ENCODE measurements around the gene NDUFA11. TPM values are rescaled to one million over a fixed set of nuclear protein-coding genes. Genes with fewer than 3 reads are reported as not detected.

The NDUFA11 gene
- total RNA-seq, 1 experiment from 2014 or later = 169 TPM

- H2AFZ ChIP-seq = no peak overlapping the region
- intact Hi-C loops (cut with micrococcal nuclease; ENCODE audit: unreplicated experiment) = no loop called here
- no peak for DNase-seq
- TF ChIP-seq CTCF (conservative IDR thresholded peaks at IDR 0.05) = no peak
- TF ChIP-seq EZH2 (IDR thresholded peaks at IDR 0.05; ENCODE audit: low read depth) = no peak
- POLR2A ChIA-PET (ENCODE audit: unreplicated experiment) = no interaction called here
- no peak overlapping the region for H3K4me3 ChIP-seq
- H4K20me1 ChIP-seq (ENCODE audit: insufficient read depth) = peaks cover 17% of the 10 kb centered on the region
- H3K4me1 ChIP-seq (replicated peaks; ENCODE audit: insufficient read depth) = no peaks in the 10 kb centered on the region
- no peaks in the 10 kb centered on the region; the same call in 1 of the 2 replicates for H3F3A ChIP-seq (ENCODE audit: insufficient read depth, low read depth)
- no peak overlapping the region for H3K27ac ChIP-seq
- H3K9me3 ChIP-seq (ENCODE audit: insufficient read depth, low read depth) = no peaks in the 10 kb centered on the region
- H3K4me2 ChIP-seq = no peak overlapping the region
- no peaks in the 10 kb centered on the region for H3K9me2 ChIP-seq (ENCODE audit: insufficient read depth)
- BruUV-seq (replicated peaks) = no TSS peak
- no peaks in the 10 kb centered on the region for H3K27me3 ChIP-seq (ENCODE audit: insufficient read depth, low read depth)
- CTCF ChIA-PET = no interaction called here
- H3K79me2 ChIP-seq (ENCODE audit: low read depth) = peaks cover 9% of the 10 kb centered on the region
- no peaks in the 10 kb centered on the region for H3K36me3 ChIP-seq (ENCODE audit: low read depth)
Observed at GRCh38 chr19:5895409-5895808, 8.2 kb downstream of the NDUFA11 start.

GRCh38 chr19:5894704-5895349, 8.8 kb downstream of the NDUFA11 start:
- ChIA-PET CTCF (no interaction called here), POLR2A (ENCODE audit: unreplicated experiment) (no interaction called here)
- H3K27ac ChIP-seq = no peak overlapping the region
- H3K4me2 ChIP-seq = no peak overlapping the region
- no peaks in the 10 kb centered on the region for H3K9me3 ChIP-seq (ENCODE audit: insufficient read depth, low read depth)
- no peaks in the 10 kb centered on the region for H3K27me3 ChIP-seq (ENCODE audit: insufficient read depth, low read depth)
- no peaks in the 10 kb centered on the region for H3K4me1 ChIP-seq (replicated peaks; ENCODE audit: insufficient read depth)
- TF ChIP-seq EZH2 (IDR thresholded peaks at IDR 0.05; ENCODE audit: low read depth) (no peak), CTCF (conservative IDR thresholded peaks at IDR 0.05) (no peak)
- intact Hi-C loops (cut with micrococcal nuclease; ENCODE audit: unreplicated experiment) = no loop called here
- no TSS peak for BruUV-seq (replicated peaks)
- peaks cover 3% of the 10 kb centered on the region for H3K79me2 ChIP-seq (ENCODE audit: low read depth)
- no peaks in the 10 kb centered on the region for H3K36me3 ChIP-seq (ENCODE audit: low read depth)
- no peaks in the 10 kb centered on the region for H3K9me2 ChIP-seq (ENCODE audit: insufficient read depth)
- no peaks in the 10 kb centered on the region; the same call in 1 of the 2 replicates for H3F3A ChIP-seq (ENCODE audit: insufficient read depth, low read depth)
- H2AFZ ChIP-seq = no peak overlapping the region
- no peak for DNase-seq
- peaks cover 11% of the 10 kb centered on the region for H4K20me1 ChIP-seq (ENCODE audit: insufficient read depth)
- H3K4me3 ChIP-seq = no peak overlapping the region

- no TSS peak for BruUV-seq (replicated peaks)
- Histone ChIP-seq H3K9me3 (ENCODE audit: insufficient read depth, low read depth) (no peaks in the 10 kb centered on the region), H4K20me1 (ENCODE audit: insufficient read depth) (peaks cover 9% of the 10 kb centered on the region; the same call in 1 of the 2 replicates), H3K79me2 (ENCODE audit: low read depth) (no peaks in the 10 kb centered on the region), H3K4me1 (replicated peaks; ENCODE audit: insufficient read depth) (no peaks in the 10 kb centered on the region), H2AFZ (no peak overlapping the region), H3F3A (ENCODE audit: insufficient read depth, low read depth) (no peaks in the 10 kb centered on the region; the same call in 1 of the 2 replicates), H3K27me3 (ENCODE audit: insufficient read depth, low read depth) (no peaks in the 10 kb centered on the region), H3K9me2 (ENCODE audit: insufficient read depth) (no peaks in the 10 kb centered on the region), H3K4me2 (no peak overlapping the region), H3K4me3 (no peak overlapping the region), H3K36me3 (ENCODE audit: low read depth) (no peaks in the 10 kb centered on the region), H3K27ac (no peak overlapping the region)
- POLR2A ChIA-PET (ENCODE audit: unreplicated experiment) = no interaction called here
- intact Hi-C loops (cut with micrococcal nuclease; ENCODE audit: unreplicated experiment) = no loop called here
- CTCF ChIA-PET = no interaction called here
- TF ChIP-seq CTCF (conservative IDR thresholded peaks at IDR 0.05) (no peak), EZH2 (IDR thresholded peaks at IDR 0.05; ENCODE audit: low read depth) (no peak)
- no peak for DNase-seq
Observed at GRCh38 chr19:5893907-5894703, 9.5 kb downstream of the NDUFA11 start.

Data from PC-9 (cell line).